Prostate gland (tissue), 2 donors: ENCODE data around the gene ZNF792. TPM values are rescaled to one million over a fixed set of nuclear protein-coding genes. Genes with fewer than 3 reads are reported as not detected.

Experiments used
- DNase-seq: peaks from one replicate; pipeline ENCODE4 v3.0.0-alpha.2; 2019; ENCODE audit warnings: low spot score
- H3K27ac ChIP-seq, 2 donors: fragments of 200-600 bp; sonication (generic); 2 replicates each; pipeline ENCODE4 v1.5.1; 2017 to 2019
- H3K27me3 ChIP-seq: fragments of 200-600 bp; sonication (generic); replicated peaks from 2 replicates; pipeline ENCODE4 v1.5.1; 2019; ENCODE audit not compliant: insufficient read depth
- H3K36me3 ChIP-seq, 2 donors: fragments of 200-600 bp; sonication (generic); 1 replicate in 1 of 2; 2 replicates in 1 of 2; pipeline versions ENCODE4 v1.5.1 to v1.8.1; 2017 to 2019
- H3K4me1 ChIP-seq: fragments of 200-600 bp; sonication (generic); replicated peaks from 2 replicates; pipeline ENCODE4 v1.5.1; 2019
- H3K4me3 ChIP-seq, 2 donors: fragments of 200-600 bp; sonication (generic); 2 replicates each; pipeline ENCODE4 v1.5.1; 2017 to 2019
- H3K9me3 ChIP-seq: fragments of 200-600 bp; sonication (generic); 2 replicates; pipeline ENCODE4 v1.5.1; 2017
- POLR2A ChIP-seq: fragments of 450-650 bp; IDR thresholded peaks from one replicate; pipeline ENCODE4 v1.6.1; 2016; ENCODE audit warnings: antibody characterized with exemption, mild to moderate bottlenecking
- POLR2AphosphoS5 ChIP-seq: sonication (generic); formaldehyde crosslinking; IDR thresholded peaks from one replicate; pipeline ENCODE4 v1.6.1; 2017; ENCODE audit warnings: antibody characterized with exemption
- WGBS: methylation state at CpG from one replicate; pipeline ENCODE4 v1.1.5; 2018; 5-methylcytosine and 5-hydroxymethylcytosine counted together
- intact Hi-C: fragments of 100-400 bp; cut with DNase I; formaldehyde crosslinking; loops from one replicate; pipeline ENCODE4 v1.14.2; 2022
- total RNA-seq, 2 donors: library from RNA; depleted of rRNA; stranded (reverse); fragments of >200 nt; gene quantifications; one replicate each; pipeline ENCODE4 v1.1.0, GENCODE V29; 2016
- TF ChIP-seq, protein P1 (sequence below), 4 experiments: fragments of 200-600 bp in 2 of 4; fragments of 450-650 bp in 2 of 4; sonication (generic) in 2 of 4; IDR thresholded peaks; 1 replicate in 3 of 4; 2 replicates in 1 of 4; pipeline ENCODE4 v1.5.1; 2016 to 2019; ENCODE audit warnings: antibody characterized with exemption in 4 of 4, mild to moderate bottlenecking in 2 of 4, moderate library complexity in 2 of 4

The ZNF792 gene
- total RNA-seq, 2 donors from 2014 or later: 8.2 to 9.3 TPM

DNA sequence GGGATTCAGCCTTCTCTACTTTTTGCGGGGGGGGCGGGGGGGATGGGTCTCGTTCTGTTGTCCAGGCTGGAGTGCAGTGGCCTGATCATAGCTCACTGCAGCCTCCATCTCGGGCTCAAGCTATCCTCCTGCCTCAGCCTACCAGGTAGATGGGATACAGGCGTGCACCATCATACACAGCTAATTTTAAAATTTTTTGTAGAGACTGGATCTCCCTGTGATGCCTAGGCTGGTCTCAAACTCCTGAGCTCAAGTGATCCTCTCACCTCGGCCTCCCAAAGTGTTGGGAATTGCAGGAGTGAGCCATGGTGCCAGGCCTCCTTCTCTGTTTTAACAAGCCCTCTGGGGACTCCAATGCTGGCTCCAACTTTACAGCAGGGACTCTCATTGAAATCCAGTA is 569 bp upstream of the ZNF792 start:
- no peak for TF ChIP-seq POLR2AphosphoS5
- TF ChIP-seq, protein P1, sequence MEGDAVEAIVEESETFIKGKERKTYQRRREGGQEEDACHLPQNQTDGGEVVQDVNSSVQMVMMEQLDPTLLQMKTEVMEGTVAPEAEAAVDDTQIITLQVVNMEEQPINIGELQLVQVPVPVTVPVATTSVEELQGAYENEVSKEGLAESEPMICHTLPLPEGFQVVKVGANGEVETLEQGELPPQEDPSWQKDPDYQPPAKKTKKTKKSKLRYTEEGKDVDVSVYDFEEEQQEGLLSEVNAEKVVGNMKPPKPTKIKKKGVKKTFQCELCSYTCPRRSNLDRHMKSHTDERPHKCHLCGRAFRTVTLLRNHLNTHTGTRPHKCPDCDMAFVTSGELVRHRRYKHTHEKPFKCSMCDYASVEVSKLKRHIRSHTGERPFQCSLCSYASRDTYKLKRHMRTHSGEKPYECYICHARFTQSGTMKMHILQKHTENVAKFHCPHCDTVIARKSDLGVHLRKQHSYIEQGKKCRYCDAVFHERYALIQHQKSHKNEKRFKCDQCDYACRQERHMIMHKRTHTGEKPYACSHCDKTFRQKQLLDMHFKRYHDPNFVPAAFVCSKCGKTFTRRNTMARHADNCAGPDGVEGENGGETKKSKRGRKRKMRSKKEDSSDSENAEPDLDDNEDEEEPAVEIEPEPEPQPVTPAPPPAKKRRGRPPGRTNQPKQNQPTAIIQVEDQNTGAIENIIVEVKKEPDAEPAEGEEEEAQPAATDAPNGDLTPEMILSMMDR (IDR thresholded peaks at IDR 0.05): no peak
- TF ChIP-seq POLR2A: no peak
- Histone ChIP-seq H3K27ac (no peak overlapping the region), H3K27me3 (no peaks in the 10 kb centered on the region), H3K36me3 (peaks cover 2 to 9% of the 10 kb centered on the region in 2 donors), H3K9me3 (no peaks in the 10 kb centered on the region), H3K4me3 (no peak overlapping the region), H3K4me1 (no peaks in the 10 kb centered on the region)
- no peak for DNase-seq
- whole genome bisulfite sequencing: 55% methylated on average over 6 of the region's 6 CpGs
- intact Hi-C loops: no loop called here

DNA sequence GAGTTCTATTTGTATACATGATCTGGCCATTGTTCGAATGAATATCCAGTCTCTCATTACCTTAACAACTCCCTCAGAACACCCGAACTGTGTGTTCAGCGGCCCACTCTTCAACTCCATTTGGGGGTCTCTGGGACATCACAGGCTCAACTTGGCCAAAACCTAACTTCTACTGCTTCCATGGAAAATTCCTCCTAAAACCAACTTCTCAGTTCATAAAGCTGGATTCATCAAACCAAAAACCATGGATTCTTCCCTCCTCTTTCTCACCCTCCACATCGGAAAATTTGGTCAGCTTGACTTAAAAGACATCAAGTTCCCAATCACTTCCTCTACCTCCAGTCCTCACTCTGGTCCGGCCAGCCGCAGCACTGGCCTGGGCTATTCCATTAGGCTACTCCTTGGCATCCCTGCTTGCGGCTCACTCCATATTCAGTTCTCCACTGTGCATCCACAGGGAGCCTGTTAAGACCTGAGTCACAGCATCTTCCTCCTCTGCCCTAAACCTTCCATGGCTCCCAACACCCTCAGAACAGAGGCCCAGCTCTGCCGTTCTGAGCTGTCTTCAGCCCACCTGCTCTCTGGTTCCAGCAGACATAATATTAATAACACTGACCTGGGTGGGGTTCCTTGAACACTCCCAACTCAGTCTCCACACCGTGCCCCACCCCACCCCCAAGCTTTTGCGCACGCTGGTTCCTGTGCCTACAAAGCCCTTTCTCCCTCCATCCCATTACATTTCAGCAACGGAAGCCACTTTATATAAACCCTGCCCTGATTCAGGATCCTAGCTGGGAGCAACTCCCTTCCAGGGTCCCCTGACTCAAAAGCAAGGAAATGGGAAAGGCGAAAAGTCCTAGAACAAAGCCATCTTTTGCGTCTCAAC is 1.1 kb downstream of the ZNF792 start:
- peak overlapping the region; percentile 36 to 41 for H3K27ac ChIP-seq
- DNase-seq: no peak
- no peaks in the 10 kb centered on the region for H3K27me3 ChIP-seq
- intact Hi-C loops: no loop called here
- WGBS: 37% methylated on average over 14 of the region's 14 CpGs
- TF ChIP-seq, protein P1 (IDR thresholded peaks at IDR 0.05): no peak
- no peak for TF ChIP-seq POLR2AphosphoS5
- TF ChIP-seq POLR2A: no peak
- H3K4me1 ChIP-seq: no peaks in the 10 kb centered on the region
- H3K36me3 ChIP-seq: peaks cover 18 to 25% of the 10 kb centered on the region in 2 donors
- peak overlapping the region; percentile 77 to 82 for H3K4me3 ChIP-seq
- peaks cover 12% of the 10 kb centered on the region for H3K9me3 ChIP-seq

DNA sequence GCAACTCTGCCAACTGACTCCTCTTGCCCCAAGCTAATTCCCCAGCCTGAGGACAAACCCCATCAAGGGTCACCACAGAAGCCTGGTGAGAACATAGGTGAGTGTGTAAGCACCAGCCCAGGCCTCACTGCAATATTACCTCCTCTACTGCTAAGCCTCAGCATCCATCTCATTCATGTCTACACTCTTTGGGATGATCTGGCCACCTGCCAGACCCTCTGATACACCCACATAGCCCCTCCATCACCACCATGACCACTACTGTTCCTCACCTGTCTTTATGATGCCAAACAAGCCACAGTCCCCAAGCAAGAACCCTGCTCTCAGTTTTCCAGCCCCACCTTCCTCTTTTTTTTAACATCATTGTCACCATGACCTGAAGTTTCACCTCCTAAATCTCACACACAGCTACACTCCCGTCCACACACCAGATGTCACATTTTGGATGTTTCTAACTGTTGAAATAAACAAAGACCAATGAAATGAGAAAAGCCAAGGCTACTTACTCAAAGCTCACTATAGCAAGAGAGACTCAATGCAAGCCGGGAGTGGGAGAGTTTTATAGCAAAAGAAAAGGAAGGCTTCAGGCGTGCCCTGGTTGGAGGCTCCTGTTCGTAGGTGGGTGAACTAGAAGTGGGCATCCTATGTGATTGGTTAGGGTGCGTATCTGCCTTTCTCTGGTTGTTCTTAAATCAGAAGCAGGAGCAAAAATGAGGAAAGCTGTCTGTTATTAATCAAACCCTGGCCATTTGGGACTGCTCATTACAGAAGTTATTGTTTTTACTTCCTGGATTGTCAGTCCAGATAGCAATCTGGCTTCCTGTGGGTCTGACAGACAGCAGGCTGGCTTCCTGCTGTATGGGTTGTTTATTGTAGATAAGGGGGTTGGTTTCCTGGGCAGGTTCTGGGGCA is 2.0 kb downstream of the ZNF792 start:
- Histone ChIP-seq H3K4me3 (peak overlapping the region in 1 of 2 donors; percentile 82), H3K4me1 (no peaks in the 10 kb centered on the region), H3K9me3 (peaks cover 12% of the 10 kb centered on the region), H3K36me3 (peaks cover 24 to 31% of the 10 kb centered on the region in 2 donors), H3K27ac (no peak overlapping the region), H3K27me3 (no peaks in the 10 kb centered on the region)
- 67% methylated on average over 5 of the region's 5 CpGs for WGBS
- intact Hi-C loops: no loop called here
- DNase-seq: no peak
- TF ChIP-seq, protein P1 (IDR thresholded peaks at IDR 0.05): no peak
- TF ChIP-seq POLR2A: no peak
- peak; percentile 11 for TF ChIP-seq POLR2AphosphoS5

DNA sequence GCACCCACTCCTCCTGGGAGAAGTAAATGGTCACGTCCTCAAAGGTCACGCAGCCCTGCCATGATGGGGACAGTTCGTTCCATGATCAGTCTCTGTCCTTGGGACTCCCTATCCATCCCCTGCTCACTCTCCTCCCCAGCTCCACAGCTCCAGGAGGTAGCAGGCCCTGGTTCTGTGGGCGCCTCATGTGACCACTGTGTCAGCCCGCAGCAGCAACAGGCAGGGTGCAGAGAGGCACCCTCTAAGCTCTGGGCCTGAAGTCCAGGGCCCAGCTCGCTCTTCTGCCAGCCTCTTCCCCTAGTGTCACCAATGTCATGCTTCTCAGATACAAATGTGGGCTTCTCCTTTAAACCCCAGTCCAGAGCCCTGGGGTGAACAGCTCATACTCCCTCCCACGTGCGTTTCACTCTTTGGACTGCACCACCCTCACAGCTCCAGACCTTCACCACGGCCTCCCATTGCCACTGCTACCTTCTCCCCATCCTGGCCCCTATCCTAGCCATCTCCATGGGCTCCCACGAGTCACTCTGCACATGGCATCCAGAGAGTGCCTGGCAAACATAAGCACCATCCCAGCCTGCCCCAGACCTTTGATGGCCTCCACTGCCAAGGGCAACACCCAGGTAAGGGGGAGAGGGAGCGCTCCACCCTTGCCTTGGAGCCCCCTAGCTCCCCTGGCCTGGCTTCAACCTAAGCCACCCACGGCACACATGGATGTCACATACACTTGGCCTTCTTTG is 2.9 kb downstream of the ZNF792 start:
- no peak for TF ChIP-seq POLR2AphosphoS5
- no peak for TF ChIP-seq POLR2A
- TF ChIP-seq, protein P1 (IDR thresholded peaks at IDR 0.05): no peak
- H3K27me3 ChIP-seq: no peaks in the 10 kb centered on the region
- 98% methylated on average over 12 of the region's 12 CpGs for WGBS
- peaks cover 24 to 31% of the 10 kb centered on the region in 2 donors for H3K36me3 ChIP-seq
- no peak for DNase-seq
- H3K4me3 ChIP-seq: no peak overlapping the region
- H3K9me3 ChIP-seq: peaks cover 12% of the 10 kb centered on the region
- intact Hi-C loops: no loop called here
- no peak overlapping the region for H3K27ac ChIP-seq
- H3K4me1 ChIP-seq: no peaks in the 10 kb centered on the region
